Measurements from ENCODE around the gene APBB1.

APBB1 gene

DNA sequence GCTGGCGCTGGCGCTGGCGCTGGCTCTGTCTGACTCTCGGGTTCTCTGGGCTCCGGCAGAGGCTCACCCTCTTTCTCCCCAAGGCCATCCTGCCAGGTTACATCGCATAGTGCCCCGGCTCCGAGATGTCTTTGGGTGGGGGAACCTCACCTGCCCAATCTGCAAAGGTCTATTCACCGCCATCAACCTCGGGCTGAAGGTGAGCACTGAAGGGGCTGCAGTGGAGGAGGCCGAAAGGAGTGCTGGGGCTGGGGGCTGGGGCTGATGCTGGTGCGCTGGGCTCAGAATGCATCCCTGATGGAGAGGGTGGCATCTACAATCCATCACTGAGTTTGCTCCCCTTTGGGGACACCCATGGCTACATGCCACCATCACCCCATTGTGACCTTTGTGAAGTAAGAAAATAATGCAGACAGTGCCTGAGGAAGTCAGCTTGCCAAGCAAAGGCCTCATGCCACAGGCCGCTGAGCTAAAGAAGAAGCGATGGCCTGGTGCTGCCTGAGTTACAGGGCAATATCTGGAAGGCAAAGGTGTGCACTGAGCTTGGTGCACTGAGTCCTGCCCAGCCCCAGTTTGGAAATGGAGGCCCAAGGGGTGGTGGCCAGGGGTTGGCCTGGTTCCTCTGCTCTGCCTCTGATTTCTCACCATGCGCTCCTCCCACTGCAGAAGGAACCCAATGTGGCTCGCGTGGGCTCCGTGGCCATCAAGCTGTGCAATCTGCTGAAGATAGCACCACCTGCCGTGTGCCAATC lies 28.0 kb downstream of the APBB1 start:
- DNase-seq: no peak

DNA sequence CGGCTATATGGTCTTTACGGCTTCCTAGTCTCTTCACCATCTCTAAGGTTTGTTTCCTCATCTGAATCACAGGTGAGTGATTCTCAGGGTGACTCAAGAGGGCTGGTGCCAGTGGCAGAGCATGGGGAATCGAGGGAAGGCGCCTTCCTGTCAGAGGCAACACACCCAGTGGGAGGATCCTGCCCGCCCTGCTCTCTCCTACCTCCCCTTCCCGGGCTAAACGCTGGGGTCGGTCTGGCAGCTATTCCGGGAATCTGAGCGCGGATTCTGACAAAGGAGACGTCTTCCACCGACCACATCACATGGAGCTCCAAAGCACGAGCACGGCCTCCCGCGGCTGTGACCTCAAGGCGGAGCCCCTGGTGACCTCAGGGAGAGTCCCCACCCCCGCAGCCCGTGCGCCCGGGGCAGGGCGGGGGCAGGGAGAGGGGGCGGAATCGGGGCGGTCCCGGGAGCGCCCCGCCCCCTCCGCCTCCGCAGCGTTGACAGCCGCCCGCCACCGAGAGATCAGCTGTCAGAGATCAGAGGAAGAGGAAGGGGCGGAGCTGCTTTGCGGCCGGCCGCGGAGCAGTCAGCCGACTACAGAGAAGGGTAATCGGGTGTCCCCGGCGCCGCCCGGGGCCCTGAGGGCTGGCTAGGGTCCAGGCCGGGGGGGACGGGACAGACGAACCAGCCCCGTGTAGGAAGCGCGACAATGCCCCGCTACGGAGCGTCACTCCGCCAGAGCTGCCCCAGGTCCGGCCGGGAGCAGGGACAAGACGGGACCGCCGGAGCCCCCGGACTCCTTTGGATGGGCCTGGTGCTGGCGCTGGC lies 28.8 kb downstream of the APBB1 start, which contains the start of gene SMPD1:
Gene SMPD1, plus strand, starts transcription at position 570 of the 813 bp plus-strand sequence. Its CDS starts 125 bp downstream, at position 695.
- peak; percentile 96 for DNase-seq

DNA sequence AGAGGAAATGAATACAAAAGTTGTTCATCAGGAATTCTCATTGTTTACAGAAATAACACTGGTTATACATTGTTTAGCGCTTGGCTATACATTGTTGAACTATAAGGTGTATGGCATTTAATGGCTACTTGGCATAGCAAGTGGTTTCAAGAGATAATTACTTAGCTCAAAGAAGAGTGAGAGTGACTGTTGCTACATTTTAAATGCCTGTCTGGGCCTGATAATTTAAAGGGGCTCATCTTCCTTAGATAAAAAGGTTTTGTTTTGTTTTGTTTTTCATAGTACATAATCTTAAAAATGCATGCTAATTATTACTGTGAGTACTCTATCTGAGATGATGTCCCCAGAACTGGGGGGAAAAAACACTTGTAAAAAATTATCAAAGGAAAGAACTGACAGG lies 30.1 kb downstream of the APBB1 start:
- DNase-seq: no peak

DNA sequence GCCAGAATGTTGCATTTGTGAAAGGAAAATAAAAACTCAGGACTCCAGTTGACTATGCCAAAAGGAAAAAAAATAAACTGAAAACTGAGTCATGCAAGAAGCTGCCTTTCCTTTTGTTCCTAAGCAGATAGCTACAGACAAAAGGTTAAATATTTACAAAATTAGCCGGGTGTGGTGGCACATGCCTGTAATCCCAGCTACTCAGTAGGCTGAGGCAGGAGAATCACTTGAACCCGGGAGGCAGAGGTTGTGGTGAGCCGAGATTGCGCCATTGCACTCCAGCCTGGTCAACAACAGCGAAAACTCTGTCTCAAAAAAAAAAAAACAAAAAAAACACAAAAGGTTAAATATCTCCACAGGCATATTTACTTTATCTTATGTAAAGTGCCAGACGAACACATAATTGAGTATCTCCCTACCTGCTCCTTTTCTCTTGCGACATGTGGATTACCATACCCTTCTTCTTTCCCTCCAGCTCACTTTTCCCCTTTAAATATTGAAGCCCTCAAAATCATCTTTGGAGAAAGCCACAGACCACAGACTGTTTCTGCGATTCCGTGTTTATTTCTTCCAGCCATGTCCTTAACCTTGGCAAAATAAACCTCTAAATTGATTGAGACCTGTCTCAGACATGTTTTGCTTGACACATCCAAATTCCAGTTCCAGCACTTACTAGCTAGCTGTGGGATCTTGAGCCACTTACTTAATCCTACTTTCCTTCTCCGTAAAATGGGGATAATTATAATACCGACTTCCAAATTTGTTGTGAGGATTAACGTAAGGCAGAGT lies 30.9 kb downstream of the APBB1 start:
- DNase-seq: no peak

DNA sequence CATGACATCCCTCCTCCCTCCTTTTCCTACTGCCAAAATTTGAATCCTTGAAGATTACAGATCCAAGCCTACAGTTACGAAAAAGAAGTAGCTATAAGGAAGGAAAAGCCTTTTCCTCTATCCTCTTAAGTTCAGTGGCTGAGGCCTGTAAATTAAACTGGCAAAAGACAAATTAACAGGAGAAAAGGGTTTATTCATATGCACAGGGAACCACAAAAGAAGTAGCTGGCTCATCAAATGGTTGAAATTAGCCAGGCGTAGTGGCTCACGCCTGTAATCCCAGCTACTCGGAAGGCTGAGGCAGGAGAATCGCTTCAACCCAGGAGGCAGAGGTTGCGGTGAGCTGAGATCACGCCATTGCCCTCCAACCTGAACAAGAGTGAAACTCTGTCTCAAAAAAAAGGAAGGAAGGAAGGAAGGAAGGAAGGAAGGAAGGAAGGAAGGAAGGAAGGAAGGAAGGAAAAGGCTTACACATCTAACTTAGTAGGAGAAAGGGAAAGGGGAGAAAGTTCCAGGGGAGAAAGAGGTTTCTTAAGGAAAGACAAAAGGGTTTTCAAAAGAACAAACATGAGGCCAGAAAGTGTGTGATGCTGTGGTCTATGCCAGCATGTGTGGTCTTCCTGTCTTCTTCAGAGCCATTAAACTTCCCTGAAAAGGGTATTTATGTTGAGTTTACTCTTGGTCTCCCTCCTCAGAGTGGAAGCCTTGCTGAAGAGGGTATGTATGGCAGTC lies 33.7 kb downstream of the APBB1 start:
- no peak for DNase-seq

DNA sequence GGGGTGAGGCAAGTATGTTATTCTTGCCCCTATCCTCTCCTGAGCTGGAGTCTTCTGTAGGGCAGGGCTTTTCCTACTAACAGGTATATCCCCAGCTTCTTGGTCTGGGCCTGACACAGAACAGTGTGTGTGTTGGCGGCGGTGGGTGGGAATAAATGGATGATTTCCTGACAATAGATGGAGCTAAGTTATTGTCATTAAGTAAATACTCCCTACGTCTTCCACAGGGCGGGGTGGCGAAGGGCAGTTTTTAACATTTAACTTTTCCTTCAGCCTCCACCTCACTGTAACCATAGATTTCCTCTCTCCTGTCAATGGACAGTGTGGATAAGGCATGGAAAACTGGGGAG lies 40.3 kb downstream of the APBB1 start:
- no peak for DNase-seq

DNA sequence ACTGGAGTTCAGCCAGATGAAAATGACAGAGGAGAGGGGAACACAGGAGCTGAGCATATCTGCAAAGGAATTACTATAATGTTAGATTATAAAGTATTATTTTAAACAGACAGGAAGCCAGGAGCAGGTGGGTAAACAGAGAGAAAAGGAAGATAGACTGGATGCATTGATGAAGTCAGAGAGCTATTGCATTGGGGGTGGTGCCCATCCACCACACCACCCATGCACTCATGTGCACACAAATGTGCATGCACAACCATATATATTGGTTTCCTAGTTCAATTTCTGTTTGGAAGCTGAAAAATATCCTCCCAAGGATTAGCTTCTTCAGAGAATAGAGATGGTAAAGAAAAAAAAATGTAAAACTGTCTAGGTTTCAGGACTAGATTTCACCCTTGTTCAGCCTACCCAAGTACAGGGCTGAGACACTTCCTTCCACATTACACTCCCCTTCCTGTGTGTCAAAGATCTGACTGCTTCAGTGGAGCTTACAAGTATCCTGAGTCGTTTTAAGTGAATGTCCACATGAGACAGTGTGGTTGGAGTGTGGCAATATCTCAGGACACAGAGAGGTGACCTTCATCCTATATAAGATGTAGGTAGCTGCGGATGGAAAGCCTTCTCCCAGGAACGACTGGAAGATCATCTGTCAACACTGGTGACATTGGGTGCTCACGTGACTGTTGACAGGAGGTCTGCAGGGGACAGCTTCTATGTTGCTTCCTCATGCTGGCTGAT lies 40.8 kb downstream of the APBB1 start:
- DNase-seq: peak; percentile 12

DNA sequence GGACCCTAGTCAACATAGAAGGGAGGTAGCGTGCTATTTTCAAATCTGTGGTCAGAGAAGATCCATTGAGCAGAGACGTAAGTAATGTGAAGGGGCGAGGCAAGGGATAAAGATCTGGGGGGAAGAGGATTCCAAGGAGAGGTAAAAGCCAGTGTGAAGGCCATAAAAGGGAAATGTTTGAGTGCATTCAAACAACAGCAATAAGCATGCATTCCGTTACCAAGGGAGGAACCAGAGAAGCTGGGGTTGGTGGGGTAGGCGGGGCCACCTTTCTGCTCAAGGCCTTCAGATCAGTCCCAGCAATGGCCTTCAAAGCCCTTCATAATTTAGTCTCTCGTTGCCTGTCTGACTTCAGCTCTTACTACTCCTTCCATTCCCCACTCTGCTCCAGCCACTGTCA lies 47.1 kb downstream of the APBB1 start:
- no peak for DNase-seq

DNA sequence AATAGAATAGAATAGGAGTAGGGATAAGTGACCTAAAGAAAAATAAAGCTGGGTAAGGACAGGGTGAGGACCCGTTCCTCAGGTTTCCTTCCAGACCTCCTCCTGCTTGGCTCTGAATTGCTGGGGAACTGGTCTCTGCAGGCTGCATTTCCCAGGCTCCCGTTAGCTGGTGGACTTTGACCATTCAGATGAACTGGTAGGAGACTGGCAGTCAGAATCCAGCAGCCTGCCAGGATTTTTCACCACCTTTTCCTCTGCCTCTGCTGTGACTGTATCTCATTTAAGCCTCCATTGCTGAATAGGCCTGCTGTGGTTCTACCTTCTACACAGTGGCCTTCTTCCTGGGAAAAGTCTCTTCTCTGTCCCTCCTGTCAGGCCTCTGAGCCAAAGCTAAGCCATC lies 53.2 kb downstream of the APBB1 start:
- DNase-seq: no peak

DNA sequence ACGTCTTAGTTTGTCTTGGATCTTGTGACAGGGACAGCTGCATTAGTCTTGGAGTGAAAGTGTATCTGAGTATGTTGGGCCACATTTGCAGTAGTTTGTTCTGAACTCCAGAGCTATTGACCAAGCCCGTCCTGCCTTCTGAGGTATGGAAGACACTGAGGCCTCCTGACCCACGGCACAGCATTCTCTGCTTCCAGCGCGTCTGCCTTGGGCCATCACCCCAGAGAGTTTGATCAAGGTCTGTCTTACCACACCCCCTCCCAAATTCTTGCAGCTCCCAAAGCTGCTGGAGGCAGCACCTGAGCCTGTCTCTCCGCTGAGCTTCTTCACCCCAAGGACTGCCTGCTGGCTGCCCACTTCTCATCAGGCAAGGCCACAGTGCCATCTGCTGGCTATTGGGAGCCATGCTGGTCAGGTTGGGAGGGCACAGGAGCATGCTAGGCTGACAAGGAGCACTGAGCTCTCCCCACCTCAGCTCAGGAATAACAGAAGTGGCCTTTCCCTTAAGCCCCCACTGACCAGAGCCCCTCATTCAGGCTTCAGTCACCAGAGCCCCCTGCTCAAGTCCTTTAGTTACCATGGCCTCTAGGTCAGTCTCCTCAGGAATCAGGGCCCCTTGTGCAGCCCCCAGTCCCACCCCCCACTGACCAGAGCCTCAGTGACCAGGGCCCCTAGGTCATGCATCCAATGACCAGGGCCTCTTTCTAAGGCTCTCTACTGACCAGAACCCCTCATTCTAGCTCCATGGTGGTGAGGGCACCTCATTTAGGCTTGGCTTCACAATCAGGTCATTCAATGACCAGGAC lies 55.8 kb downstream of the APBB1 start:
- DNase-seq: peak; percentile 63

DNA sequence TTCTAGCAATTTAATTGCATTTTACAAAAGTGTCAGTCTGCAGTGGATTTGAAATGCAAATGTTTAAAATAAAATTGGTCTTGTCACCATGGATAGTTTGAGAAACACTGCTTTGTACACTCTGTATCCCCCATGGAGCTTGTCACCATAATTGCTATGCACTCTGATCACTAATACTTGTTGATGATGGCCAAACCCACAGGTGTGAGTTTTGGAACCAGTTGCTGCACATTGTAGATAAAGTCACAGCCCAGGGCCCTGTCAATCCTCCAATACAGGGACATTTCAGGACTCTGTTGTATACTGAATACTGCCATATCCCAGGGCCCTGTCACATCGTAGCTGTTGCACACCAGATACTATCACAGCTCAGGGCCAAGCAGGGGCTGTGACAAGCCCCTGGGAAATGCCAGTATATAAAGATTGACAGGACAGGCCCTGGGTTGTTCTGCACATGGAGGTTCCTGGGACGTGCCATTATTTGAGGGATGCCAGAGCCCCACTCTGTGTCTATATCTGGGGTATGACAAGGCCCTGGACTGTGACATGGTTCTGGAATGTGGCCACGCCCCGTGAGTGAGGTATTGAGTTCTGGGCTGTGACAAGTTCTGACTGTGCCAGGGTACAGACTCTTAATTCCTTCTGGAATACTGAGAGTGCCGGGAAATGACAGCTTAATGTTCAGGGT lies 56.6 kb downstream of the APBB1 start:
- DNase-seq: no peak

DNA sequence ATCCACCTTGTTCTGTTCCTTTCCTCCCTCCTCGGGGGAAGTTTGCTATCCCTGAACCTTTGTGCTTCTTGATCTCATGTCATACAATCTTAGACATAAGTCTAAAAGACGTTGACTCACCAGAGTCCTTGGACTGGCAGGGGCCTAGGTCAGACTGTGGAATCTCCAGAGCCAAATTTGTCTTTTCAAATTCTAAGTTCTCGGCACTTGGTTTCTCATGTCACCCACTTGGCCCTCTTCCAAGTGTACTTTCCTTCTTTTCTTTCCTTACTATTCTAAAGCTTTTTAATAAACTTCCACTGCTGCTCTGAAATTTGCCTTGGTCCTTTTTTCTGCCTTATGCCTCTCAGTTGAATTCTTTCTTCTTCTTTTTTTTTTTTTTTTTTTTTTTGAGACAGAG lies 58.7 kb downstream of the APBB1 start:
- no peak for DNase-seq

DNA sequence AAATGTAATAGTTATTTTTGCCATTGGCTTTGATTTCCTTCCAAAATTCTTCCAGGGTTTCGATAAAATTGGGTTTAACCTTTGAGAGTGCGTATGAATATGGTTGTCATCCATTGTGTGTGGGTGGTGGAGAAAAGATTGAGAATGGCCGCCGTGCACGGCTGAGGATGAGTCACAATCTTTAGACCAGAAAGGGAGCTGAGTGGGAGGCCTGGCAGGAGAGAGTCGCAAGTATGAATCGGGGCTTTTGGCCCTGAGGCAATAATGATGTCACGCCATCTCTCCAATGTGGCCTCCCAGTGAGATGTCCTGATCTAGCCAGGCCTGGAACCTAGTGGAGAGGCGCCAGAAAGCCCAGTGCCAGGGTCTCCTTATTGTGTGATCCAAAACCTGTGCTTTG lies 61.7 kb downstream of the APBB1 start:
- no peak for DNase-seq

DNA sequence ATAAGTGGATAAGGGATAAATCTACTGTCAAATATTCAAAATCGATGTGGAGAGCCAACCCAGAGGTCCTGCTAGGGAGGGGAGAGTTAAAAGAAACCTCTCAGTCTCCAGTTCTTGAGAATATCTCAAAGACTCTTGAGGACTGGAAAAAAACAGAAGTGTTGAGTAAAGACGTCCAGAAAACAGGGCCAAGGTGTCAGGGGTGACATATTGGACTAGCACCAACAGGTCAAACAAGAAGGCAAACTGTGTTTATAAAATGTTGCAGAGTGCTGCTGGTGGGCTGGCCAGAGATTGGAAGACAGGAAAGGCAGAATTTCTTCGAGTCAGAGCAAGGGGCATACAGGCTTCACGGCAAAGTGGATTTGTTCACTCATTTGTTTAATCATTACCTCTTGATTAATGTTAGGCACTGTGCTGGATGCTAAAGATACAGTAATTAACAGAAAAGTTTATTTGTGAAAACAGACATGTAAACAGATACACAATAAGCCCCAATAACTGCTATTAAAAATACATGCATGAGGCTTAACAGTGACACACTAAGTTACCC lies 62.3 kb downstream of the APBB1 start:
- no peak for DNase-seq

DNA sequence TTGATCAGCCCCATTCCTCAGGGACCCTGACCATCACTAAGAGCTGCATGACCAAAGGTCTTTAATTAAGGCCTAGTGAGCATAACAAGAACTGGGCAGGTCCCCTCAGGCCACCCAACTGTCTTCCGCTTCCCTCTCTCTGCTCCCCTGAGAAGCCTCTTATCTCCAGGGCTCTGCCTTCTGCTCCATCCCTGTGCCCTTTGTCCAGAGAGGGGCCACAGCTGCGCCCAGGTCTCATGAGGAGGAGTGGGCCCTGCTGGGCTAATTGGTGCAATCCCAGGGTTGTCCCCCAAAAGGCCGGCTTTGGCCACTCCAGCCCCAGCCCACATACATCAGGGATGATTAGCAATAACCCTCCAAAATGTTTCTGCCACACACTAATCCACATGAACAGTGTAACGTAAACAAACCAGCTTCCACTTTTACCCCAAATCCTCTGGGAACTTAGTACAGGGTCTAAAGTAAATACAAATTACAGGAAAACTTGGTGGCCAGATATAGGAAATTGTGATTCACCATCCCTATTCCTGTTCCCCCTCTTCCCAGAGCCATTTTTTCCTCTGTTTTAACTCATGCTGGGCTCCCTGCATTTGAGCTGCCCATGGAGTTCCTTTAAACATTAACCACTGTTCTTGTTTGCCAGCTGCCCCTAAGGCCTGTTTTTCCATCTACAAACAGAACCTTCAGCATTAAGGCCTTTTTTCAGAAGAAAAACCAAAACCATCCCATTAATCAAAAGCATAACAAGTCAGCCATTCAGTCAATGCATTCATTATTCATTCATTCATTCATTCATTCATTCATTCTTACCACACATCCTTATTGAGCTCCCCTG lies 64.0 kb downstream of the APBB1 start:
- DNase-seq: no peak

DNA sequence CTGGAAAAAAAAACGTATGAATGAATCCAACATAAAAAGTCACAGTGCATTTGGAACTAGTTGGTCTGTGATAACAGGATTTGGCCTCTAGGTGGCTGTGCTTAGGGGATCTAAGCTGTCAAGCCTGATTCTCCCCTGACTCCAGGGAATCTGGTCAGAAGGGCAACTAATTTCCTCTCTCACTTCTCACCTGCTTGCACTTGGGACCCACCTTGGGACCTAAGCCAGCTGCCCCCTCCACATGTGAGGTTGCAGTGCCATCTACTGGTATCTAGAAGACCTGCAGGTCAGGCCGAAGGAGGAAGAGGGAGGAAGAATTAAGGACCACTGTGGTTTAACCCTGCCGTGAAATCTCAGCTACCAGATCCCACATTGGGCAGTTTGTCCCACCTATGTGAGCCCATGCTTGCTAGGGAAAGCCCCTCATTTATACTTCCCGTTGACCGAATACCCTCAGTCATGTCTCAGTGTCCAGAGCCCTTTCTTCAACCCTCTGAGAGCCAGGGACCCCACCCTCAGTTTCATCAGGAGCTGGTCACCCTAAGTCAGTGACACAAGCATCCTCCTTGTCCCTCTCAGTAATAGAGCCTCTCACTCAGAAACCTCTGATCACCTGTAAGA lies 65.4 kb downstream of the APBB1 start:
- DNase-seq: peak; percentile 65

DNA sequence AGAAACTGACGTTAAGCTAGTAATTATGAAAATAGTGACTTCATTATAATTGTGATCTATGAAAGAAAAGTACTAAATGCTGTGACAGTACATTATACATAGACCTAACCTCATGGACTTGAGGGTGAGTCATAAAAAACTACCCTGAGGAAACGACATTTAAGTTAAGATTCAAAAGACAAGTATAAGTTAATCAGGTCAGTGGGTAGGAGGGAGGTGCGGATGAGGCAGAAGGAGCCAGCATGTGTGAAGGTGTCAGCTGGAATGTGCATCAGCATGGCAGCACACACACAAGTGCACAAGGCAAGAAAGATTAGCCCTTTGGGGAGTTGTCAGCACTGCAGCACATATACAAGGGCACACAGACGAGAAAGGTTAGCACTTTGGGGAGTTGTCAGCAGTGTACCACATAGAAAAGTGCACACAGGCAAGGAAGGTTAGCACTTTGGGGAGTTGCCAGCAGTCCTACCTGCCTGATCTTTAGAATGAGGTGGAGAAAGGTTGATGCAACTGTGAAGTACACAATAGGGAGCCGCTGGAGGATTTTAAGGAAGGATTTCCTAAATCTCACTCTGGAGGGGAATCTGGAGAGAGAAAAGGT lies 67.0 kb downstream of the APBB1 start:
- DNase-seq: no peak

DNA sequence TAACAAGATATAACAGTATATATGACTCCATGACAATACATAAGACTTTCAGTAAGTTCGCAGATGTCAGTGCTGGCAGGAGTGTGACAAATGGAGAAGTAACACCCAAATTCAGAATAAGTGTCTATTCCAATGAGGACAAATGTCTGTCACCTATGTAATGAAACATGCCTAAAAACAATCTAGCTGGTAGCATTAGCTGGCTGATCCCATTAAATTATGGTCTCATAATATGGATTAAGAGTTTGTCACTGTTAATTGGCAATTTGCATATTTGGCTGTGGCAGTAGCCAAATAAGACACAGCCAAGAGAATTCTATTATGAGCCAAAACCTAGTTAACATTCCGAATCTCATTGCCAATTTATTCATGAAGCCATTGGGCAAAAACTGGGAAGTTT lies 68.4 kb downstream of the APBB1 start:
- DNase-seq: no peak

All from CD4-positive, alpha-beta T cell treated with Interleukin-21 for 1 hour (primary cell).